NCI-H1417 (cell line): Measurements from ENCODE around the gene ENOX1.
A peak's percentile ranks its signal among the peaks of the same experiment; 100 is the strongest.
"Not testable (repeated sequence)": the region's sequence is repeated elsewhere in the genome, so short reads cannot be mapped to it uniquely, and the experiment has no call there.

Experiments
- DNase-seq, 3 experiments: peaks; one replicate each; lab custom pipeline; 2025; lab: John Stamatoyannopoulos, UW

The ENOX1 gene

GRCh38 chr13:43786766-43787517 lies at the start of gene ENOX1:
ENOX1 (minus strand) TSS chr13:43786972.
- DNase-seq: peak; percentile 81 to 86 (median 82)

- no peak for DNase-seq
Measured at GRCh38 chr13:43835701-43836100, 48.9 kb upstream of the ENOX1 start.

GRCh38 chr13:43831088-43831487 lies 44.3 kb upstream of the ENOX1 start:
- no peak for DNase-seq

- DNase-seq: no peak
Measured at GRCh38 chr13:43830497-43830881, 43.7 kb upstream of the ENOX1 start.

GRCh38 chr13:43824656-43825055 lies 37.9 kb upstream of the ENOX1 start:
- DNase-seq: not testable (repeated sequence)

- DNase-seq: no peak
Measured at GRCh38 chr13:43822969-43823368, 36.2 kb upstream of the ENOX1 start.

GRCh38 chr13:43816401-43816889 lies 29.7 kb upstream of the ENOX1 start:
- peak in 1 of 3 experiments; percentile 19 for DNase-seq

- DNase-seq: no peak
Measured at GRCh38 chr13:43815204-43815603, 28.4 kb upstream of the ENOX1 start.

- no peak for DNase-seq
Measured at GRCh38 chr13:43808676-43809075, 21.9 kb upstream of the ENOX1 start.

GRCh38 chr13:43805681-43806128 lies 18.9 kb upstream of the ENOX1 start:
- DNase-seq: no peak

- DNase-seq: peak in 1 of 3 experiments; percentile 44
Measured at GRCh38 chr13:43805071-43805468, 18.3 kb upstream of the ENOX1 start.

GRCh38 chr13:43804461-43805070 lies 17.8 kb upstream of the ENOX1 start:
- DNase-seq: peak; percentile 45 to 86 (median 83)

DNA sequence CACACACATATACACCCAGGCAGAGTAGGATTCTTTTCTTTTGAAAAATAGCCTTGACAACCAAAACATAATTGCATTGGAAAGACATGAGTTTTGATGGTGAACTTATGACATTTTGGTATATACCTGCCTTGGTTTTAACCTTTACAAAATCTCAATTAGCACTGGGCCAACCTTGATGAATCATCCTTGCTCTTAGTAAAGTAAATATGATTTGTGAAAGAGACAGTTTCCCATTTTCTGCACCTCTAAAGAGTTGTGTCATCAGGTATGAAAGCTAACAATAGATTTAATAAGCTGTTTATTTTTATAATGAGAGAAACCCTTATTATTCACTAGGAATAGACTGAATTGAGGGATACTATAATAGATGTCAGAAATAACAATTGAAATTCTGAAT lies 15.7 kb upstream of the ENOX1 start:
- DNase-seq: peak in 2 of 3 experiments; percentile 15 to 62

GRCh38 chr13:43800828-43801227 lies 14.1 kb upstream of the ENOX1 start:
- no peak for DNase-seq

- DNase-seq: no peak
Measured at GRCh38 chr13:43799191-43799590, 12.4 kb upstream of the ENOX1 start.

GRCh38 chr13:43797869-43798268 lies 11.1 kb upstream of the ENOX1 start:
- no peak for DNase-seq

GRCh38 chr13:43797159-43797558 lies 10.4 kb upstream of the ENOX1 start:
- DNase-seq: no peak

- DNase-seq: no peak
Measured at GRCh38 chr13:43794416-43794815, 7.6 kb upstream of the ENOX1 start.

GRCh38 chr13:43792076-43792881 lies 5.5 kb upstream of the ENOX1 start:
- peak in 2 of 3 experiments; percentile 2 to 39 for DNase-seq

DNA sequence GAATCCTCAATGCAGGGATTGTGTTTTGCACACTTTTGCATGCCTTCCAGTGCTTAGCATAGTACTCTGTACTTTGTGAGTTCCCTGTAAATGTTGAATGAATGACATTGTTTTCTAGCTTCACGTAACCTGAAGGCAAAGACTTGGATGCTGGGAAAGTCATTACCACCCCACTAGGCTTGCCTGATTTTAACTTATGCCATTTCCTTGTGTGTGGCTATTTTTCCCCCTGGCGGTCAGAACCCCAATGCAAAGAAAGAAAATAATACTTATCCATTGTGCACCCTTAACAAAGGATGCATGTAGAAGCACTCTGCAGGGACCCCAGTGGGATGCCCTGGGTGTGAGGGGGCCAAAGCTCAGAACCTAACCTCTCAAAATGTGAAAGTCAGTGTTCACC lies 1.2 kb upstream of the ENOX1 start:
- peak; percentile 22 to 78 (median 48) for DNase-seq

DNA sequence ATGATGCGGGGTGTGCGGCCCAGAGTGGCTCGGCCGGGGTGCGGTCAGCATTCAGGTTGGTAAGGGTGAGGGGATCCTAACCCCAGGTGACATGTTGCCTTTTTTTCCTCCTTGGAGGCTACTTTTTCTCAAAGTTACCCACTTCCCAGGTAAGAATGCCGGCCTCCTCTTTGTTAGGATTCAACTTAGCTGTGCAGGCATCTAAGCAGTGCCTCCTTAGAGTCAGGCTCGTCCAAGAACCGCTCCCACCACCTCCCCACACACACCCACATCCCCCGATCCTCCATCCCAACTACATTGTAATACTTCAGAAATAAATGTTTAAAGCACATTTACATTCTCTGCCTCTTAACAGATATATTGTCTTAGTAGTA lies 733 bp upstream of the ENOX1 start:
- DNase-seq: peak in 1 of 3 experiments; percentile 35

DNA sequence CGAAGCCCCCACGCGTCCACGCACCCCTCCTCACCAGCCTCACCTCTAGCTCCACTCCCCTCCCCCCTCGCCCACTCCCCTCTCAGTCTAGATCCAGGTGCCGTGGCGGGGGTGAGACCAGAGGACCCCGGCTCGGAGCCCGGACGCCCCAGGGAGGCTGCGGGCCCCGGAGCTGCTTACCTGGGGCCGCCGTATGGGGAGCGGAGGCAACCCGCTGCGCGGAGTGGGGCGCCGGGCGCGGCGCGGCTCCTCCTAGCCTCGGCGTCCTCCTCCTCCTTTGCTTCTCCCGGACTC lies 353 bp downstream of the ENOX1 start:
- DNase-seq: no peak
